ENCODE data around the gene IKZF4. TPM values are rescaled to one million over a fixed set of nuclear protein-coding genes. Genes with fewer than 3 reads are reported as not detected.

Gene IKZF4
- total and polyA plus RNA-seq, 2 donors (not counting 1 experiment from before 2014, with no cell fraction given), result 2.3 to 7.6 TPM

- no peaks in the 10 kb centered on the region for H3K9me3 Mint-ChIP-seq (ENCODE audit: insufficient read depth)
- Histone ChIP-seq H3K4me1 (ENCODE audit: control insufficient read depth in 2 of 2, insufficient read depth in 2 of 2, low read length in 2 of 2) (peaks cover 18 to 22% of the 10 kb centered on the region in 2 donors), H3K27ac (ENCODE audit: low read length in 2 of 2) (no peak overlapping the region), H3K36me3 (replicated peaks in 1 of 2; ENCODE audit: control extremely low read depth in 1 of 2, control insufficient read depth in 1 of 2, extremely low read depth in 1 of 2, insufficient read depth in 2 of 2, low read length in 1 of 2) (no peaks in the 10 kb centered on the region), H3K79me2 (ENCODE audit: control insufficient read depth, insufficient read depth, low read length) (no peaks in the 10 kb centered on the region), H3K9me3 (ENCODE audit: control extremely low read depth in 1 of 3, control insufficient read depth in 2 of 3, insufficient read depth in 1 of 3, low read length in 2 of 3) (peaks cover 0 to 12% (median 0%) of the 10 kb centered on the region in 3 donors), H3K4me3 (ENCODE audit: control extremely low read depth in 1 of 5, extremely low read depth in 1 of 5, insufficient read depth in 1 of 5, low read depth in 2 of 5, low read length in 4 of 5) (no peak overlapping the region), H2AFZ (ENCODE audit: insufficient read depth, low read depth, low read length, poor library complexity, severe bottlenecking) (no peak overlapping the region), H3K4me2 (replicated peaks; ENCODE audit: low read depth, low read length, poor library complexity, severe bottlenecking) (no peak overlapping the region), H4K20me1 (ENCODE audit: control insufficient read depth, insufficient read depth, low read length, poor library complexity, severe bottlenecking) (no peaks in the 10 kb centered on the region), H3K9ac (ENCODE audit: low read length) (no peak overlapping the region), H3K27me3 (replicated peaks in 1 of 4; ENCODE audit: control extremely low read depth in 1 of 4, control insufficient read depth in 3 of 4, insufficient read depth in 4 of 4, low read length in 3 of 4) (peaks cover 0 to 46% (median 17%) of the 10 kb centered on the region in 4 experiments)
- H3K4me1 Mint-ChIP-seq, result peaks cover 12% of the 10 kb centered on the region
- ATAC-seq (ENCODE audit: low read depth) (no peak), DNase-seq (no peak)
- WGBS (ENCODE audit: insufficient coverage), result no CpG with 5 or more reads among the region's 3 CpGs
- intact Hi-C loops (cut with micrococcal nuclease), result no loop called here
- H3K27ac Mint-ChIP-seq, result no peak overlapping the region
- TF ChIP-seq EZH2 (IDR thresholded peaks at IDR 0.05; ENCODE audit: borderline replicate concordance, insufficient read depth, low read depth, low read length, poor library complexity, severe bottlenecking) (no peak), CTCF (IDR thresholded peaks at IDR 0.05) (no peak)
- ChIA-PET POLR2A (no interaction called here), CTCF (no interaction called here)
- peaks cover 23% of the 10 kb centered on the region for H3K27me3 Mint-ChIP-seq
- no peak overlapping the region for H3K4me3 Mint-ChIP-seq
Measured at GRCh38 chr12:56082967-56083366, 62.1 kb downstream of the IKZF4 start.

GRCh38 chr12:56084958-56085543, 64.2 kb downstream of the IKZF4 start:
- Histone ChIP-seq H3K79me2 (ENCODE audit: control insufficient read depth, insufficient read depth, low read length) (no peaks in the 10 kb centered on the region), H3K4me1 (ENCODE audit: control insufficient read depth in 2 of 2, insufficient read depth in 2 of 2, low read length in 2 of 2) (peaks cover 8 to 12% of the 10 kb centered on the region in 2 donors), H3K27ac (ENCODE audit: low read length in 2 of 2) (no peak overlapping the region), H3K9ac (ENCODE audit: low read length) (no peak overlapping the region), H2AFZ (ENCODE audit: insufficient read depth, low read depth, low read length, poor library complexity, severe bottlenecking) (no peak overlapping the region), H3K9me3 (ENCODE audit: control extremely low read depth in 1 of 3, control insufficient read depth in 2 of 3, insufficient read depth in 1 of 3, low read length in 2 of 3) (peaks cover 0 to 9% (median 0%) of the 10 kb centered on the region in 3 donors), H3K4me3 (ENCODE audit: control extremely low read depth in 1 of 5, extremely low read depth in 1 of 5, insufficient read depth in 1 of 5, low read depth in 2 of 5, low read length in 4 of 5) (no peak overlapping the region), H3K4me2 (replicated peaks; ENCODE audit: low read depth, low read length, poor library complexity, severe bottlenecking) (no peak overlapping the region), H3K36me3 (replicated peaks in 1 of 2; ENCODE audit: control extremely low read depth in 1 of 2, control insufficient read depth in 1 of 2, extremely low read depth in 1 of 2, insufficient read depth in 2 of 2, low read length in 1 of 2) (no peaks in the 10 kb centered on the region), H3K27me3 (replicated peaks in 1 of 4; ENCODE audit: control extremely low read depth in 1 of 4, control insufficient read depth in 3 of 4, insufficient read depth in 4 of 4, low read length in 3 of 4) (peaks cover 0 to 32% (median 14%) of the 10 kb centered on the region in 4 experiments), H4K20me1 (ENCODE audit: control insufficient read depth, insufficient read depth, low read length, poor library complexity, severe bottlenecking) (no peaks in the 10 kb centered on the region)
- WGBS (ENCODE audit: insufficient coverage), result 91% methylated on average over 14 of the region's 15 CpGs
- no peak overlapping the region for H3K27ac Mint-ChIP-seq
- POLR2A ChIA-PET, result interaction anchor here (0.6 kb wide), 2 partner anchors 1633 to 1760 kb away, joined by 3 to 4 read pairs; no protein-coding TSS in a partner anchor
- H3K4me3 Mint-ChIP-seq, result no peak overlapping the region
- no peak for TF ChIP-seq EZH2 (IDR thresholded peaks at IDR 0.05; ENCODE audit: borderline replicate concordance, insufficient read depth, low read depth, low read length, poor library complexity, severe bottlenecking)
- no peak for TF ChIP-seq CTCF (IDR thresholded peaks at IDR 0.05)
- H3K27me3 Mint-ChIP-seq, result peaks cover 23% of the 10 kb centered on the region
- no peaks in the 10 kb centered on the region for H3K9me3 Mint-ChIP-seq (ENCODE audit: insufficient read depth)
- intact Hi-C loops (cut with micrococcal nuclease), result no loop called here
- CTCF ChIA-PET, result interaction anchor here (0.5 kb wide), 1 partner anchor 193 kb away, joined by 4 read pairs; no protein-coding TSS in a partner anchor
- DNase-seq (no peak), ATAC-seq (ENCODE audit: low read depth) (no peak)
- H3K4me1 Mint-ChIP-seq, result peaks cover 4% of the 10 kb centered on the region
